Caco-2 (cell line): ENCODE results near the gene GTPBP10. TPM values are rescaled to one million over a fixed set of nuclear protein-coding genes. Genes with fewer than 3 reads are reported as not detected.
"Not testable (repeated sequence)": the region's sequence is repeated elsewhere in the genome, so short reads cannot be mapped to it uniquely, and the experiment has no call there.

Experiments used
- BruUV-seq: library from RNA; stranded (reverse); fragments of 400-500 nt; replicated peaks from 2 replicates; lab custom pipeline; 2021; lab: Mats Ljungman, UMichigan
- CTCF ChIA-PET: fragments of 300-600 bp; sonication (Branson Sonifier 250); formaldehyde crosslinking; loops from one replicate; lab custom pipeline; 2022; ENCODE audit warnings: antibody characterized with exemption; lab: Charles Lee
- POLR2A ChIA-PET: fragments of 300-600 bp; sonication (Branson Sonifier 250); formaldehyde crosslinking; loops from one replicate; lab custom pipeline; 2022; ENCODE audit warnings: antibody characterized with exemption; lab: Charles Lee
- DNase-seq, 2 experiments: peaks; one replicate each; pipeline versions ENCODE4 v3.0.0 to v3.0.0-alpha.2; 2020 to 2022
- H3K27me3 ChIP-seq: replicated peaks from 2 replicates; pipeline ENCODE4 v1.6.0; 2011; ENCODE audit warnings: low read length; ENCODE audit not compliant: control insufficient read depth, insufficient read depth
- H3K36me3 ChIP-seq: 2 replicates; pipeline ENCODE4 v1.5.1; 2011; ENCODE audit warnings: low read length; ENCODE audit not compliant: control insufficient read depth, insufficient read depth
- H3K4me1 ChIP-seq: fragments of 250-450 bp; sonication (Bioruptor Pico); 2 replicates; pipeline ENCODE4 v1.5.1; 2020; ENCODE audit warnings: mild to moderate bottlenecking
- H3K4me3 ChIP-seq: 2 replicates; pipeline ENCODE4 v1.5.1; 2011; ENCODE audit warnings: low read depth, mild to moderate bottlenecking, control low read depth, low read length
- H3K9me3 ChIP-seq: fragments of 250-450 bp; sonication (Bioruptor Pico); 2 replicates; pipeline ENCODE4 v1.5.1; 2020; ENCODE audit warnings: mild to moderate bottlenecking, moderate library complexity
- H3K27ac Mint-ChIP-seq: one replicate; pipeline ENCODE4 v1.8.0; 2022; ENCODE audit warnings: mixed read lengths; ENCODE audit not compliant: unreplicated experiment
- H3K27me3 Mint-ChIP-seq: one replicate; pipeline ENCODE4 v1.8.0; 2022; ENCODE audit warnings: mixed read lengths; ENCODE audit not compliant: insufficient read depth, unreplicated experiment
- H3K36me3 Mint-ChIP-seq: one replicate; pipeline ENCODE4 v1.8.0; 2022; ENCODE audit warnings: mild to moderate bottlenecking, mixed read lengths; ENCODE audit not compliant: insufficient read depth, unreplicated experiment
- H3K4me1 Mint-ChIP-seq: one replicate; pipeline ENCODE4 v1.8.0; 2022; ENCODE audit warnings: low read depth, mixed read lengths; ENCODE audit not compliant: unreplicated experiment
- H3K4me3 Mint-ChIP-seq: one replicate; pipeline ENCODE4 v1.8.0; 2022; ENCODE audit warnings: mild to moderate bottlenecking, moderate library complexity, mixed read lengths; ENCODE audit not compliant: unreplicated experiment
- H3K9me3 Mint-ChIP-seq: one replicate; pipeline ENCODE4 v1.8.0; 2022; ENCODE audit warnings: mixed read lengths; ENCODE audit not compliant: unreplicated experiment
- intact Hi-C: fragments of 100-400 bp; cut with micrococcal nuclease; formaldehyde crosslinking; loops from one replicate; pipeline ENCODE4 v1.10.0; 2022; ENCODE audit not compliant: unreplicated experiment
- total RNA-seq: library from RNA; stranded (reverse); gene quantifications from 2 replicates; pipeline ENCODE4 v1.2.3, GENCODE V29; 2022
- TF ChIP-seq, protein P1 (sequence below), 2 experiments: fragments of 200-600 bp in 1 of 2; IDR thresholded peaks; 1 replicate in 1 of 2; 2 replicates in 1 of 2; pipeline versions ENCODE4 v1.5.1 to v1.8.0; 2011 to 2022; ENCODE audit warnings: antibody characterized with exemption in 1 of 2, control low read depth in 1 of 2, inconsistent platforms in 1 of 2, low read depth in 1 of 2, low read length in 1 of 2, mild to moderate bottlenecking in 1 of 2, moderate library complexity in 1 of 2; ENCODE audit not compliant: insufficient read depth in 1 of 2, severe bottlenecking in 1 of 2, unreplicated experiment in 1 of 2

GTPBP10 gene
- total RNA-seq, 1 experiment from 2014 or later: 42.7 TPM

DNA sequence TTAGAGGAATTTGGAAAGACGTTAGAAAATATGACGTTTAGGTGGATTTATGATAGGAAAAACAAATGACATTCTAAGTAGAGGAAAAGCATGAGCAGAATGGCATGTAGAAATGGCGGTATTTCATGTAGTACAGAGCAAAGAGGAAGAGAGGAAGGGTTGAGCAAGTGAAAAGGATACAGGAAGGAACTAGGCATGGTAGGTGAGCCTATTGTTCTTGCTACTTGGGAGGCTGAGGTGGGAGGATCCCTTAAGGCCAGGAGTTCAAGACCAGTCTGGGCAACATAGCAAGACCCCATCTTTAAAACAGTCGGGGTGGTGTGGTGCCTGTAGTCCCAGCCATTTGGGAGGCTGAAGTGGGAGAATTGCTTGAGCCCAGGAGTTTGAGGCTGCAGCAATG lies 1.2 kb downstream of the GTPBP10 start:
- TF ChIP-seq, protein P1, sequence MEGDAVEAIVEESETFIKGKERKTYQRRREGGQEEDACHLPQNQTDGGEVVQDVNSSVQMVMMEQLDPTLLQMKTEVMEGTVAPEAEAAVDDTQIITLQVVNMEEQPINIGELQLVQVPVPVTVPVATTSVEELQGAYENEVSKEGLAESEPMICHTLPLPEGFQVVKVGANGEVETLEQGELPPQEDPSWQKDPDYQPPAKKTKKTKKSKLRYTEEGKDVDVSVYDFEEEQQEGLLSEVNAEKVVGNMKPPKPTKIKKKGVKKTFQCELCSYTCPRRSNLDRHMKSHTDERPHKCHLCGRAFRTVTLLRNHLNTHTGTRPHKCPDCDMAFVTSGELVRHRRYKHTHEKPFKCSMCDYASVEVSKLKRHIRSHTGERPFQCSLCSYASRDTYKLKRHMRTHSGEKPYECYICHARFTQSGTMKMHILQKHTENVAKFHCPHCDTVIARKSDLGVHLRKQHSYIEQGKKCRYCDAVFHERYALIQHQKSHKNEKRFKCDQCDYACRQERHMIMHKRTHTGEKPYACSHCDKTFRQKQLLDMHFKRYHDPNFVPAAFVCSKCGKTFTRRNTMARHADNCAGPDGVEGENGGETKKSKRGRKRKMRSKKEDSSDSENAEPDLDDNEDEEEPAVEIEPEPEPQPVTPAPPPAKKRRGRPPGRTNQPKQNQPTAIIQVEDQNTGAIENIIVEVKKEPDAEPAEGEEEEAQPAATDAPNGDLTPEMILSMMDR (IDR thresholded peaks at IDR 0.05; ENCODE audit: insufficient read depth in 1 of 2, low read depth in 1 of 2, low read length in 1 of 2, severe bottlenecking in 1 of 2, unreplicated experiment in 1 of 2): no peak
- ChIA-PET CTCF (no interaction called here), POLR2A (no interaction called here)
- no peak overlapping the region for H3K27ac Mint-ChIP-seq
- Histone ChIP-seq H3K4me1 (peaks cover 15% of the 10 kb centered on the region), H3K4me3 (peak overlapping the region; percentile 86), H3K27me3 (no peaks in the 10 kb centered on the region), H3K36me3 (no peaks in the 10 kb centered on the region), H3K9me3 (no peaks in the 10 kb centered on the region)
- no peak for DNase-seq
- peak overlapping the region; percentile 86 for H3K4me3 Mint-ChIP-seq
- intact Hi-C loops: loop anchor here (5.0 kb wide), 1 partner anchor 195 kb away; the partner anchor contains the start of gene STEAP1
- H3K36me3 Mint-ChIP-seq: peaks cover 6% of the 10 kb centered on the region
- no TSS peak for BruUV-seq
- peaks cover 32% of the 10 kb centered on the region for H3K4me1 Mint-ChIP-seq
- H3K9me3 Mint-ChIP-seq: no peaks in the 10 kb centered on the region
- H3K27me3 Mint-ChIP-seq: no peaks in the 10 kb centered on the region

DNA sequence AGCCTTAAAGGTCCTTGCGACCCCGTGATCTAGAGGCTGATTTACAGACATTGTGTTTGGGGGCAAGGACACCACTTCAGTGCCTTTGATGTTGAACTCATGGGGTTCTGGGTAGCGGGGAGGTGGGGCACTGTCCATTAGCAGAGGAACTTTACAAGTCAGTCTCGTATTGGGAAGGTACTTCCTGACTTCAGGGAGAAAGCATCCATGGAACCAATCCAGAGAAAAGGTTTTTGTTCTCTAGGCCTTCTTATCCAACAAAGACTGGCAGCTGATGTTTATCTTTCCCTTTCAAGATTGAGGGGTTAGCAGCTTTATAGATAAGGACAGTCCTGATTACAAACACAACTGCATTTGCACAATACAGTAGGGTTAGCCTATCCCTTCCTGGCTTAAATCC lies 2.8 kb downstream of the GTPBP10 start:
- Mint-ChIP-seq H3K27me3 (no peaks in the 10 kb centered on the region), H3K9me3 (no peaks in the 10 kb centered on the region), H3K36me3 (peaks cover 6% of the 10 kb centered on the region), H3K4me1 (peaks cover 32% of the 10 kb centered on the region), H3K27ac (peak overlapping the region; percentile 45), H3K4me3 (peak overlapping the region; percentile 30)
- no peaks in the 10 kb centered on the region for H3K27me3 ChIP-seq
- ChIA-PET CTCF (no interaction called here), POLR2A (no interaction called here)
- peak in 1 of 2 experiments; percentile 50 for DNase-seq
- intact Hi-C loops: loop anchor here (5.0 kb wide), 1 partner anchor 197 kb away; the partner anchor contains the start of gene STEAP1
- H3K36me3 ChIP-seq: no peaks in the 10 kb centered on the region
- no peak overlapping the region for H3K4me3 ChIP-seq
- no TSS peak for BruUV-seq
- H3K9me3 ChIP-seq: no peaks in the 10 kb centered on the region
- TF ChIP-seq, protein P1 (IDR thresholded peaks at IDR 0.05; ENCODE audit: insufficient read depth in 1 of 2, low read depth in 1 of 2, low read length in 1 of 2, severe bottlenecking in 1 of 2, unreplicated experiment in 1 of 2): no peak
- H3K4me1 ChIP-seq: peaks cover 15% of the 10 kb centered on the region

DNA sequence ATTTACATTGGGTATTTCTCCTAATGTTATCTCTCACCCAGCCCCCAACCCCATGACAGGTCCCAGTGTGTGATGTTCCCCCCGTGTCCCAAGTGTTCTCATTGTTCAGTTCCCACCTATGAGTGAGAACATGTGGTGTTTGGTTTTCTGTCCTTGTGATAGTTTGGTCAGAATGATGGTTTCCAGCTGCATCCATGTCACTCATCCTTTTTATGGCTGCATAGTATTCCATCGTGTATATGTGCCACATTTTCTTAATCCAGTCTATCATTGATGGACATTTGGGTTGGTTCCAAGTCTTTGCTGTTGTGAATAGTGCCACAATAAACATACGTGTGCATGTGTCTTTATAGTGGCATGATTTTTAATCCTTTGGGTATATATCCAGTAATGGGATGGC lies 3.5 kb downstream of the GTPBP10 start:
- H3K4me3 Mint-ChIP-seq, CTCF ChIA-PET, H3K9me3 ChIP-seq, H3K36me3 Mint-ChIP-seq, H3K36me3 ChIP-seq, intact Hi-C loops, DNase-seq, POLR2A ChIA-PET, H3K27me3 ChIP-seq, H3K27me3 Mint-ChIP-seq, H3K4me3 ChIP-seq, BruUV-seq, H3K9me3 Mint-ChIP-seq: not testable (repeated sequence)
- H3K4me1 ChIP-seq: peaks cover 15% of the 10 kb centered on the region
- H3K4me1 Mint-ChIP-seq: peaks cover 31% of the 10 kb centered on the region
- peak overlapping the region; percentile 45 for H3K27ac Mint-ChIP-seq
